GM19468 (cell line): ENCODE measurements around the gene TPO.
"Not testable (repeated sequence)": the region's sequence is repeated elsewhere in the genome, so short reads cannot be mapped to it uniquely, and the experiment has no call there.

Experiments used
- ATAC-seq: cut with Tn5 transposase; IDR thresholded peaks from one replicate; pipeline ENCODE4 v1.9.1; 2021; ENCODE audit warnings: mild to moderate bottlenecking, moderate library complexity, moderate number of reproducible peaks; ENCODE audit not compliant: unreplicated experiment; ENCODE audit errors: extremely low read depth

Gene TPO

GRCh38 chr2:1403565-1403964, 9.7 kb upstream of the TPO start:
- ATAC-seq, result no peak

GRCh38 chr2:1405124-1405523, 8.1 kb upstream of the TPO start:
- no peak for ATAC-seq

- ATAC-seq, result no peak
These were observed 7.3 kb upstream of the TPO start for GRCh38 chr2:1405967-1406366.

GRCh38 chr2:1406434-1406833, 6.8 kb upstream of the TPO start:
- no peak for ATAC-seq

GRCh38 chr2:1407950-1408675, 5.2 kb upstream of the TPO start:
- ATAC-seq, result no peak

- ATAC-seq, result no peak
These were observed 858 bp downstream of the TPO start for GRCh38 chr2:1414121-1414520.

GRCh38 chr2:1414901-1415300, 1.6 kb downstream of the TPO start:
- not testable (repeated sequence) for ATAC-seq

- no peak for ATAC-seq
These were observed 2.2 kb downstream of the TPO start for GRCh38 chr2:1415501-1415900.

GRCh38 chr2:1418566-1418965, 5.3 kb downstream of the TPO start:
- ATAC-seq, result no peak

GRCh38 chr2:1420746-1421480, 7.7 kb downstream of the TPO start:
- no peak for ATAC-seq

- ATAC-seq, result no peak
These were observed 8.5 kb downstream of the TPO start for GRCh38 chr2:1421731-1422130.

GRCh38 chr2:1422131-1422530, 8.9 kb downstream of the TPO start:
- no peak for ATAC-seq

- ATAC-seq, result no peak
These were observed 9.5 kb downstream of the TPO start for GRCh38 chr2:1422716-1423285.

- no peak for ATAC-seq
These were observed 13.8 kb downstream of the TPO start for GRCh38 chr2:1427086-1427485.

- no peak for ATAC-seq
These were observed 16.6 kb downstream of the TPO start for GRCh38 chr2:1429895-1430294.

GRCh38 chr2:1430491-1430890, 17.2 kb downstream of the TPO start:
- ATAC-seq, result no peak

- no peak for ATAC-seq
These were observed 18.7 kb downstream of the TPO start for GRCh38 chr2:1431886-1432400.

- no peak for ATAC-seq
These were observed 19.5 kb downstream of the TPO start for GRCh38 chr2:1432726-1433125.

- ATAC-seq, result no peak
These were observed 23.1 kb downstream of the TPO start for GRCh38 chr2:1436369-1436768.

- no peak for ATAC-seq
These were observed 23.8 kb downstream of the TPO start for GRCh38 chr2:1437101-1437500.

GRCh38 chr2:1437537-1437936, 24.3 kb downstream of the TPO start:
- ATAC-seq, result no peak
